Body of pancreas (tissue), 4 donors: ENCODE measurements around the gene OGFR.

ENCODE experiments used
- CTCF ChIP-seq, 7 experiments: fragments of 450-650 bp in 4 of 7; fragments of 200-600 bp in 3 of 7; sonication (generic) in 3 of 7; IDR thresholded peaks; one replicate each; pipeline ENCODE4 v1.5.1; 2016 to 2019; ENCODE audit warnings: antibody characterized with exemption in 7 of 7
- POLR2A ChIP-seq, 3 donors: fragments of 450-650 bp; IDR thresholded peaks; one replicate each; pipeline ENCODE4 v1.6.1; 2016; ENCODE audit warnings: antibody characterized with exemption in 3 of 3, mild to moderate bottlenecking in 2 of 3

DNA sequence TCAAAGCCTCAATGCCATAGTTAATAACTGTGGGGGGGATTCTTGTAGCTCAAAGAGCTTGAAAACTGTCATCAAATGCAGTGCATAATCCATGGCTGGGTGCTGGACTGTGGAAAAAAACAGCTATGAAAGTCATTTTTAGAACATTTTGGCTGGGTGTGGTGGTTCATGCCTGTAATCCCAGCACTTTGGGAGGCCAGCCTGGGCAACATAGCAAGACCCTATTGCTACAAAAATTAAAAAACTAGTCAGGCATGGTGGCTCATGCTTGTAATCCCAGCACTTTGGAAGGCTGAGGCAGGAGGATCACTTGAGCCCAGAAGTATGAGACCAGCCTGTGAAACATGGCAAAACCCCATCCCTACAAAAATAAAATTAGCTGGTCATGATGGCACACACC, 44.8 kb downstream of the OGFR start:
- TF ChIP-seq CTCF (IDR thresholded peaks at IDR 0.05) (no peak), POLR2A (IDR thresholded peaks at IDR 0.05) (no peak)
